Stomach smooth muscle (tissue), 2 donors: ENCODE results near the gene TUBA8.
"Not testable (repeated sequence)": the region's sequence is repeated elsewhere in the genome, so short reads cannot be mapped to it uniquely, and the experiment has no call there.

Source experiments
- H3K27ac ChIP-seq: one replicate; pipeline ENCODE4 v1.7.0; 2013; ENCODE audit warnings: mild to moderate bottlenecking, low read length, inconsistent platforms
- H3K27me3 ChIP-seq, 2 donors: one replicate each; pipeline ENCODE4 v1.7.0; 2013; ENCODE audit warnings: low read length in 2 of 2; ENCODE audit not compliant: insufficient read depth in 2 of 2, control insufficient read depth in 1 of 2
- H3K36me3 ChIP-seq, 2 donors: one replicate each; pipeline ENCODE4 v1.7.0; 2013; ENCODE audit warnings: low read length in 2 of 2; ENCODE audit not compliant: control insufficient read depth in 2 of 2, insufficient read depth in 2 of 2
- H3K4me1 ChIP-seq: one replicate; pipeline ENCODE4 v1.7.0; 2013; ENCODE audit warnings: low read length; ENCODE audit not compliant: control insufficient read depth, insufficient read depth
- H3K4me3 ChIP-seq, 2 donors: one replicate each; pipeline ENCODE4 v1.7.0; 2013; ENCODE audit warnings: low read length in 2 of 2
- H3K9ac ChIP-seq, 2 donors: one replicate each; pipeline ENCODE4 v1.7.0; 2013; ENCODE audit warnings: low read length in 2 of 2, mild to moderate bottlenecking in 1 of 2
- H3K9me3 ChIP-seq, 2 donors: one replicate each; pipeline ENCODE4 v1.7.0; 2013; ENCODE audit warnings: low read length in 2 of 2; ENCODE audit not compliant: control insufficient read depth in 2 of 2
- donor health status: healthy.
- donor health status: Pancreatic carcinoma.

Gene TUBA8

GRCh38 chr22:18115906-18116371 is 5.3 kb downstream of the TUBA8 start:
- no peak overlapping the region for H3K27ac ChIP-seq

GRCh38 chr22:18116634-18117033 is 6.0 kb downstream of the TUBA8 start:
- H3K9ac ChIP-seq = no peak overlapping the region
- H3K4me3 ChIP-seq = no peak overlapping the region
- no peak overlapping the region for H3K27ac ChIP-seq
- H3K36me3 ChIP-seq = peaks cover 0 to 2% of the 10 kb centered on the region in 2 donors
- H3K4me1 ChIP-seq = no peaks in the 10 kb centered on the region
- H3K9me3 ChIP-seq = no peaks in the 10 kb centered on the region
- H3K27me3 ChIP-seq = peaks cover 0 to 3% of the 10 kb centered on the region in 2 donors

More at GRCh38 chr22:18115906-18116371, 5.3 kb downstream of the TUBA8 start:
- Histone ChIP-seq H3K4me1 (peaks cover 5% of the 10 kb centered on the region), H3K36me3 (no peaks in the 10 kb centered on the region), H3K4me3 (no peak overlapping the region), H3K9me3 (no peaks in the 10 kb centered on the region), H3K27me3 (peaks cover under 1 to 10% of the 10 kb centered on the region in 2 donors), H3K9ac (no peak overlapping the region)

GRCh38 chr22:18118345-18118915 is 7.8 kb downstream of the TUBA8 start:
- no peak overlapping the region for H3K4me3 ChIP-seq
- no peaks in the 10 kb centered on the region for H3K27me3 ChIP-seq
- H3K9ac ChIP-seq = no peak overlapping the region
- peaks cover 0 to 2% of the 10 kb centered on the region in 2 donors for H3K36me3 ChIP-seq
- H3K9me3 ChIP-seq = no peaks in the 10 kb centered on the region
- no peaks in the 10 kb centered on the region for H3K4me1 ChIP-seq
- H3K27ac ChIP-seq = no peak overlapping the region

GRCh38 chr22:18119409-18120110 is 9.0 kb downstream of the TUBA8 start:
- Histone ChIP-seq H3K36me3 (peaks cover 0 to 2% of the 10 kb centered on the region in 2 donors), H3K27ac (no peak overlapping the region), H3K9me3 (no peaks in the 10 kb centered on the region), H3K9ac (no peak overlapping the region), H3K4me3 (no peak overlapping the region), H3K27me3 (no peaks in the 10 kb centered on the region), H3K4me1 (no peaks in the 10 kb centered on the region)

- Histone ChIP-seq H3K4me3 (no peak overlapping the region), H3K27me3 (no peaks in the 10 kb centered on the region), H3K36me3 (peaks cover 0 to 2% of the 10 kb centered on the region in 2 donors), H3K9ac (no peak overlapping the region), H3K27ac (no peak overlapping the region), H3K9me3 (no peaks in the 10 kb centered on the region), H3K4me1 (no peaks in the 10 kb centered on the region)
These were observed 10.2 kb downstream of the TUBA8 start for GRCh38 chr22:18120857-18121256.

- Histone ChIP-seq H3K4me1 (no peaks in the 10 kb centered on the region), H3K27me3 (no peaks in the 10 kb centered on the region), H3K9ac (no peak overlapping the region), H3K27ac (no peak overlapping the region), H3K36me3 (peaks cover 2 to 3% of the 10 kb centered on the region in 2 donors), H3K4me3 (no peak overlapping the region), H3K9me3 (no peaks in the 10 kb centered on the region)
These were observed 10.9 kb downstream of the TUBA8 start for GRCh38 chr22:18121506-18121905.

- no peaks in the 10 kb centered on the region for H3K27me3 ChIP-seq
- no peaks in the 10 kb centered on the region for H3K4me1 ChIP-seq
- no peaks in the 10 kb centered on the region for H3K9me3 ChIP-seq
- no peak overlapping the region for H3K27ac ChIP-seq
- no peak overlapping the region for H3K9ac ChIP-seq
- no peak overlapping the region for H3K4me3 ChIP-seq
- peaks cover 5 to 7% of the 10 kb centered on the region in 2 donors for H3K36me3 ChIP-seq
These were observed 11.4 kb downstream of the TUBA8 start for GRCh38 chr22:18121954-18122554.

GRCh38 chr22:18123476-18124025 is 12.9 kb downstream of the TUBA8 start:
- not testable (repeated sequence) for H3K4me1 ChIP-seq, H3K9ac ChIP-seq, H3K27ac ChIP-seq, H3K27me3 ChIP-seq, H3K36me3 ChIP-seq, H3K9me3 ChIP-seq, H3K4me3 ChIP-seq

- H3K27me3 ChIP-seq = no peaks in the 10 kb centered on the region
- peaks cover 5 to 9% of the 10 kb centered on the region in 2 donors for H3K36me3 ChIP-seq
- no peaks in the 10 kb centered on the region for H3K9me3 ChIP-seq
- no peak overlapping the region for H3K4me3 ChIP-seq
- H3K27ac ChIP-seq = no peak overlapping the region
- H3K4me1 ChIP-seq = no peaks in the 10 kb centered on the region
- H3K9ac ChIP-seq = no peak overlapping the region
These were observed 16.0 kb downstream of the TUBA8 start for GRCh38 chr22:18126606-18127005.

- Histone ChIP-seq H3K27ac (no peak overlapping the region), H3K4me3 (no peak overlapping the region), H3K36me3 (peaks cover 5 to 9% of the 10 kb centered on the region in 2 donors), H3K9me3 (no peaks in the 10 kb centered on the region), H3K27me3 (no peaks in the 10 kb centered on the region), H3K9ac (no peak overlapping the region), H3K4me1 (no peaks in the 10 kb centered on the region)
These were observed 19.4 kb downstream of the TUBA8 start for GRCh38 chr22:18130018-18130417.
